ENCODE data around the gene KLF11.

KLF11 gene

DNA sequence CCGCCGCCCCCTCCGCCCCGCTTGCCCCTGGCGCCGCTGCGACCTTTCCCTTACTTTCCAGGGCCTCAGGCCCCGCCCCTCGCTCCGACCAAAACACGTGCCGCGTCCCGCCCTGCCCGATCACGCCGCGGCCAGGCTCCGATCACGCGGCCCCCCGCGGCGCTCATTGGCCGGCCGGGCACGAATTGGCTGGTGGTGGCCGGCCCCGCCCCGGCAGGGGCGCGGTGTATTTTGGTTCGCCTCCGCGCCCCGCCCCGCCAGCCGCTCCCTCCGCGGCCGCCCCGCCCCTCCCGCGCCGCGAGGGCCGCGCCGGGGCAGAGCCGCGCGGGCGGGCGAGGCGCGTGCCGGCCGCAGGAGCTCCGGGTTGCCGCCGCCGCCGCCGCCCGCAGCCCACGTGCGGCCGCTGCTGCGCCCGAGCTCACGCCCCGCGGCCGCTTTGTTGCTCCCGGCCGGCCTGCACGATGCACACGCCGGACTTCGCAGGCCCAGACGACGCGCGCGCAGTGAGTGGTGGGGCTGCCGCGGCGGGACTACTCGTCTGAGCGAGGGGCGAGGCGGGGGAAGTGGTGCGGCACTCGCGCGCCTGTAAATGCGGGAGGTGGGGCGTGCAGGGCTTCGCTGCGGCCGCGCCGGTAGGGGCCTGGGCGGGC lies at the start of gene KLF11:
Gene KLF11 (plus strand): TSS at position 295 of the 650 bp plus-strand sequence. CDS start 167 bp downstream, at position 462.
- peak in 41 of 42 donors; percentile 51 to 87 (median 76) for DNase-seq
- intact Hi-C loops (cut with DNase I) = no loop called here

DNA sequence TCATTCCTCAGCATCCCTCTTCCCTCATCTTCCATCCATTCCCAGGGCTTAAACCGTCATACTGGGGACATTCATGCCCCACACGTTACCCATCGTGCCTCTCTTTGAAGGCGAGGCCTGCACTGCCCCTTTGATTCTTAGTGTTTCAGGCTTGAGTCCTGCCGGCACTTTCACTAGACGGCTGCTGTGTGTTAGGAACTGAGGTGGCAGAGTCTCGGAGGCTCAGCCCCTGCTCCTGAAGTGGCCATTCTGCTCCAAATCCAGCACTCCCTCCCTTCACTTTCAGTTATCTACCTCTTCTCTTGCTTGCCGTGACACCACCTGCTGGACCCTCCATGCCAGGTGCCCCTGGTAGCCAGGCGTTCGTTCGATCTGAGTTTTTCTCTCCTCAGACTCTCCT lies 48.9 kb upstream of the KLF11 start:
- DNase-seq = no peak
- intact Hi-C loops (cut with DNase I) = no loop called here

DNA sequence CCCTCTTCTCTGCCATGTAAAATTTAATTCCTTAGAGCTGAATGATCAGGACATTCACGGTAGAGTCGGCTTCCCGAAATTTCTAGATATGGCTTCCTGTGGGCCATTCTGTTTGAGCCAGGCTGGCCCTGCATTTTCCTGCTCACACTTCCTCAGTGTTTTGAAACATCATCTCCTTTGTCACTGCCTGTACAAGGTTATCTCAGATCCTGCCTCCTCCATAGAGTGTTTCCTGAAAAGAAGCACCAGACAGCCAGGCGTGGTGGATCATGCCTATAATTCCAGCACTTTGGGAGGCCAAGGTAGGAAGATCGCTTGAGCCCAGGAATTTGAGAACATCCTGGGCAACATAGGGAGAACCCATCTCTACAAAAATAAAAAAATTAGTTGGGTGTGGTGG lies 48.3 kb upstream of the KLF11 start:
- no peak for DNase-seq
- intact Hi-C loops (cut with DNase I) = no loop called here

DNA sequence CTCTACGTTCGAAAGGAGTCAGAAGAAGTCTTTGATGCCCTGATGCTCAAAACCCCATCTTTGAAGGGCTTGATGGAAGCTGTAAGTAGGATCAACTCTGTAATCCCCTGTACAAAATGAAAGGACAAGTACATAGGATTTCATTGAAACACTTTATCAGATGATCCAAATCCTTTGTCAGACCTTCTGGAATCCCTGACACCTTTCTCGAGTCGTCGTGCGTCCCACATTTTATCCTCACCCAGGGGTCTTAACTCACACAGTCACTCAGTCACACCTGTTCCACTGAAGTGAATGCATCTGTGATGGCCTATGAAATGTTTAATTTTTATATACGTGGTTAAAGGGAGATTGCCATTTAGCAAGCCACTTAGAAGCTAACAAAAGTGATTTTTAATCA lies 47.0 kb upstream of the KLF11 start:
- DNase-seq = no peak
- intact Hi-C loops (cut with DNase I) = no loop called here

DNA sequence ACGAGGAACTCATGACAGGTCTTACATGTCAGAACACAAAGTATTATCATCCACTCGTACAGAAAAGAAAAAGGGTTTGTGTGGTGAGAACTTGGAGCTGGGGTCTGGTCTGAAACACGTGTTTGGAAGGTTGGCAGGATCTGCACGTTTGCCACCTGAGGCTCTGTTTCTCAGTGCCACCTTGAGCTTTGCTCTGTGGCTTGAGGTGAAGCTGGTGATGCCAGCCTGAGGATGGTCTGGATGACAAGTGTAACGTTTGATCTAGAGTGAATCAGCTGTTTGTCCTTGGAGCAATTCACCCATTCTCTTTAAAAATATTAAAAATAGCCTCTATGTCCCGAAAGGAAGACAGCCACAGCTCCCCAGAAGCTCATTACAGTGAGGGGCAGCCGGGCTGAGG lies 45.4 kb upstream of the KLF11 start:
- DNase-seq = no peak
- intact Hi-C loops (cut with DNase I) = no loop called here

DNA sequence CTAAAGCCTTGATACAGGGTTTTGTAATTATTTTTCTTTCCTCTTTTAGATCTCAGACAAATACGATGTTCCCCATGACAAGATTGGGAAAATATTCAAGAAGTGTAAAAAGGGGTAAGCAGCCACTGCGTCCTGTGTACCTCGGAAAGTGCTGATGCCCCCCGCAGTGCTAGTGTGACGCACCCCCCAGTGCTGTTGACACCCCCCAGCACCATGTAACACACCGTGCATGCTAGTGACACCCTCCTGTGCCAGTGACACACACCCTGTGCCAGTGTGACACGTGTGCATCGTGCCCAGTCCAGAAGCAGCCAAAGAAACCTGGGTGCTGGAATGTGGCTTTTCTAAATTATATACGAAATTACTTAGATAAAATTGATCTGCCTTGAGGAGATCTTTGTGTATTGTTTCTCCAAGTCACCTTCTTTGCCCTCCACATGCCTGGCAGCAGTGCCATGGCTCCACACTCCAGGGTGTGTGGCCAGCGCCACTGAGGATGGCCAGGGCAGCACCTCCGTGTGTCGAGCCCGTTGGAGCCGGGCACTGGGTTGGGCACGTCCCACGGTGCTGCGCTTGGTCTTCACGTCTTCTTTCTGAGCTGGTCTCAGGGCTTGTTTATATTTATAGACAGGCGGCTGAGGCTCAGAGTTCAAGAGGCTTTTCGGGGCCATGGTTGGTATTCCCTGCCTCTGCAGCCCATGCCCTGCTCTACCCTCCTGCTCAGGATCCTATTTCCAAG lies 44.3 kb upstream of the KLF11 start:
- DNase-seq = no peak
- intact Hi-C loops (cut with DNase I) = no loop called here

DNA sequence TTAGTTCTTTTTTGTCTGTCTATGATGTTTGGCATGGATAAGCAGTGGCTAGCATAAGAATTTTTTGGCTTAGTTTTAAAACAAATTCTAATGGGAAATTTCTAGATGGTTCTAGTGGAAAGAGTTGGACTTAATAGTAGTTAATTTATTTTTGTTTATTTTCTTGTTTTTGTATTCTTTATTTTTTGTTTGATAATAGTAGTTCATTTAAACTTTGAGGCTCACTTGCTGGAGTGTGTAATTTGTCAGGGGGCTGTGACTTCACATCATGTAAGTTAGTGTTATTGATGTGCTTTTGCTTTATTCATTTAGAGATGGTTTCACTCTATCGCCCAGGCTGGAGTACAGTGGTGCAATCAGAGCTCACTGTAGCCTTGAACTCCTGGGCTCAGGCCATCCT lies 43.7 kb upstream of the KLF11 start:
- intact Hi-C loops (cut with DNase I) = no loop called here

DNA sequence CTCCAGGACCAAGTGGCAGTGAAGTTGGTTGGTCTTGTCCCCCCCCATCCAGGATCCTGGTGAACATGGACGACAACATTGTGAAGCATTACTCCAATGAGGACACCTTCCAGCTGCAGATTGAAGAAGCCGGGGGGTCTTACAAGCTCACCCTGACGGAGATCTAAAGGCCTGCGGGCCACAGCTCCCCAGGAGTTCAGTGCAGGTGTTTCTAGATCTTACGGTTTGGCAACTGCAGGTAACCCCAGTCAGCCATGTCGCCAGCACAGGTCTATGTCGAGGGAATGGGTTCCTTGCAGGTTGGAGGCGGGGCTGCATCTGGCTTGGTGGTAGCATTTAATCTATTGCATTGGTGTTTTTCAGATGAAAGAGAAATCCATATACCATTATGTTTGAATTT lies 42.8 kb upstream of the KLF11 start:
- DNase-seq = peak in 2 of 42 donors; percentile 13
- intact Hi-C loops (cut with DNase I) = no loop called here

More for the DNA sequence above, 43.7 kb upstream of the KLF11 start:
- no peak for DNase-seq

DNA sequence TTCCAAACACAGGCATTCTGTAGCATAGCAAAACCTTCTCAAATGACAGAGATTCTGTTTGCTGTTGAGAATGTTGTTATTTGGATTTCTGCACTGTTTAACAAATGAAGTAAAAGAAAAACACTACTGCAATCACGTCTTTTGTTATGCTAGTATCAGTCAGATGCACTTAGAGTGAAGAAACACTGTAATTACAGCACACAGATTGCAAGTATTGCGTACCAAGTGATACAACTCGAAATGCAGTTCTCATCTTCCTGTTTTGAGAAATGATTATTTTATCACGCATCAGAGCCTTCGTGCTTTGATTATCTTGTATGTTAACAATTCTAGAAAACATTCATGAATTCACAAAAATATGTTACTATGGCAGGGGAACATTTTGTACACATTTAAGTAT lies 41.8 kb upstream of the KLF11 start:
- intact Hi-C loops (cut with DNase I) = no loop called here
- no peak for DNase-seq

DNA sequence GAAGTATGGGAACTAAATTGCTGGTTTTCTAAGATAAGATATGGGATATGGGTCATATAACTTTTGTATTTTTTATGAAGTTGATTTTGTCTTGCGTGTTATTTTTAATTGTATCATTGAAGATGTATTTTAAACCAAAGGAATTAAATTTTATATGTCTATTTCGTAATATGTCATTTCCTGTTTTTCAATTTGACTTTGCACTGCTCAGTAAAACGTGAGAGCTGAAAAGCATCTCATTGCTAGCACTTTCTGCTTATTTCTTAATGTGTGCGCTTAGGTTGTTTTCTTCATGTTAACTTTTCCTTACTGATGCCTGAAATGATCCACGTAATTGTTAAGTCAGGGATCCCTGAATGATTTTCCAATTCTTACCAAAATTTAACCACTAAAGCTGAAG lies 41.2 kb upstream of the KLF11 start:
- intact Hi-C loops (cut with DNase I) = no loop called here
- no peak for DNase-seq

DNA sequence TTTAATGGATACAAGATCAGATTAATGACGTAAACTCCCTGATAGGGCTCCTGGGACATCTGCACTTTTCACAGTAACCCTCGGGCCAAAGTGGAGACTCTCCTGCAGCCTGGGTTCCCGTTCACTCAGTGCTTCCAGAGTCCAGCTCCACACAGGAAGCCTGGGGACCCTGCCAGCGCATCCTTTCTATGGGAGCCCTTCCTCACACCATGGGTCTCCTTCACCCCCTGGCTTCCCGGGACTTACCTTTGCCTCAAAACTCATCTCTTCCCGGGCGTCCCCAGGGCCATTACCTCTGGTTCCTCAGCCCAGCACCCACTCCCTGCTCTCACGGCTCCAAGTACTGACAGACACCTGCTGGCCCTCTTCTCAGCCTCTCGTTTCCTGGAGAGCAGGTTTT lies 40.7 kb upstream of the KLF11 start:
- peak in 1 of 42 donors; percentile 13 for DNase-seq
- intact Hi-C loops (cut with DNase I) = no loop called here

DNA sequence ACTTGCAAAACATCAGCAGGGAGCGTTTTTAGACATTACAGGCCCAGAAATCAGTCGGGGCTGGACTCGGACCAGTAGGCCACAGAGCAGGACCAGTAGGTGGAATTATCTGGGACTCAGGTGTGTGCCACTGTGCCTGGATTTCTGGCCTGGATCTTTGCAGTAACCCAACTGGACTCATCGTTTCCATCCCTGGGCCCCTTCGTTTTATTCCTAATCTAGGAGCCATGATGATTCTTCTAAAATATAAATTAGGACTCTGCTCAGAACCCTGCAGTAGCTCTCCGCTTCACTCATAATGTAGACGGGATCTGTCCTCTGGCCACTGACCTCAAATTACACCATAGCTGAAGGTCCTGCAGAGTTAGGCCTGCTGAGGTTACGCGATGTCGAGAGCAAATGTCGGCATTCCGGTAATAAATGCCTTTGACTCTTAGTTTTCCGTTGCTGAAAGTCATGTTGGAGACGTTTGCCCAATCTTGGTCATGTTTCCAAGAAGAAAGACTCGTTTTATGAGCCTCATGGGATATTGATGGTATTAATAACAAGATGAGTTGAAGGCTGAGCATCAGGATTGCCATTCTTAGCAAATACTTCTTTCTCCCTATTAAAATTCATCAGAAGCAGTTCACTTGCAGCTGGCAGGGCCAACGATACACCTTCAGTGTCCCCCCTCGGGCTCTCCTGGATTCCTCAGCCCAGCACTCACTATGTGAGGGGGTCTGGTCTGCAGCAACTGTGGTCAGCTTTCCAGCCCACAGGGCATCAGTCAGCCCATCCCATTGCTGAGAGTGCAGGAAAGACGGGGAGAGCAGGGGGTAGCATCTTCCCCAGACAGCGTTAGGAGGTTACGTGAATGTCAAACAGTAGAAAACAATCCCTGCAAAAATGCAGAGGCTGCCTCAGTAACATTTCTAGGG lies 39.9 kb upstream of the KLF11 start:
- peak in 1 of 42 donors; percentile 7 for DNase-seq
- intact Hi-C loops (cut with DNase I) = no loop called here

DNA sequence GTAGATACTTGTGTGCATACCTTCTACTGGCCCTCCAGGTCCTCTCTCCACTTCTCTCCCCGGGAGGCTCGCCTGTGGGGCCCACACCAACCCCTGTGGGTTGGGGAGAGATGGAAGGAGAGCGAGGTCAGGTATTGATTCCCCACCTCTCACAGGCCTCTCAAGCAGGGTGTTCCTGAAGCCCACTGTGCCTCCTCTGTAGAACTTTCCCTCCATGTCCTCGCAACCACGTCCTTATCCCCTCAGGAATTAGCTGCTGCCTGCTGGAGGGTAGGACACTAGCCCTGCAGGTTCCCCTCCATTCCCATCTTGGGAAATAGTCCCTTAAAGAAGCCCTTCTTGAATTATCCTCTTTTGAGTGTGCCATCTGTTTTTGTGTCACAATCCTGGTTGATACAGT lies 38.9 kb upstream of the KLF11 start:
- peak in 1 of 42 donors; percentile 18 for DNase-seq
- intact Hi-C loops (cut with DNase I) = no loop called here

DNA sequence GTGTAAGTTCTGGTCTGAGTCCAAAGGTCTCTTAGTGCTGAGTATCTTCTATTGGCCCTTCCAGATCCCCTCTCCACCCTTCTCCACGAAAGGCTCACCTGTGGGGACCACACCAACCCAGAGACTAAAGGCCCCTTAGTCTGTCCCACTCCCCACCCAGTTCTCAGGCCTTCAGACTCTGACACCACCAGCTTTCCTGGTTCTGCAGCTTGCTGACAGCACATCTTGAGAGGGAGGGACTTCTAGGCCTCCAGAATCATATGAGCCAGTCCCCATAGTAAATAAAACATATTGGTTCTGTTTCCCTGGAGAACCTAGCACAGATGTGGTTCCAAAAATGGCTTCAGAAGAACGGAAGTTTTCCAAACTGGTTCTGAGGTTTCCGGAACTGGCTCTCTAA lies 38.5 kb upstream of the KLF11 start:
- intact Hi-C loops (cut with DNase I) = no loop called here
- peak in 1 of 42 donors; percentile 3 for DNase-seq

DNA sequence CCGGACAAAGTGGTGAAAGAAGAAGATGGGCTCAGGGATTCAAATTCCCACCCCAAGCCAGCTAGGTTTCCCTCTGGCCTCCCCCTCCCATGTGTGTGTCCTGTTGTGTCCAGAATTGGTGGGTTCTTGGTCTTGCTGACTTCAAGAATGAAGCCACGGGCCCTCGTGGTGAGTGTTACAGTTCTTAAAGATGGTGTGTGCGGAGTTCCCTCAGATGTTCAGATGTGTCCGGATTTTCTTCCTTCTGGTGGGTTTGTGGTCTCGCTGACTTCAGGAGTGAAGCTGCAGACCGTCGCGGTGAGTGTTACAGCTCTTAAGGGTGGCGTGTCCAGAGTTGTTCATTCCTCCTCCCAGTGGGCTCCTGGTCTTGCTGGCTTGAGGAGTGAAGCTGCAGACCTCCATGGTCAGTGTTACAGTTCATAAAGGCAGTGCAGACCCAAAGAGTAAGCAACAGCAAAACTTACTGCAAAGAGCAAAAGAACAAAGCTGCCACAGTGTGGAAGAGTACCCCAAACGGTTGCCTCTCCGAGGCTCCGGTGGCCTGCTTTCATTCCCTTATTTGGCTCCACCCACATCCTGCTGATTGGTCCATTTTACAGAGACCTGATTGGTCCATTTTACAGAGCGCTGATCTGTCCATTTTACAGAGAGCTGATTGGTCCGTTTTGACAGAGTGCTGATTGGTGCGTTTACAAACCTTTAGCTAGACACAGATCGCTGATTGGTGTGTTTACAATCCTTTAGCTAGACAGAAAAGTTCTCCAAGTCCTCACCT lies 37.7 kb upstream of the KLF11 start:
- peak in 1 of 42 donors; percentile 3 for DNase-seq

DNA sequence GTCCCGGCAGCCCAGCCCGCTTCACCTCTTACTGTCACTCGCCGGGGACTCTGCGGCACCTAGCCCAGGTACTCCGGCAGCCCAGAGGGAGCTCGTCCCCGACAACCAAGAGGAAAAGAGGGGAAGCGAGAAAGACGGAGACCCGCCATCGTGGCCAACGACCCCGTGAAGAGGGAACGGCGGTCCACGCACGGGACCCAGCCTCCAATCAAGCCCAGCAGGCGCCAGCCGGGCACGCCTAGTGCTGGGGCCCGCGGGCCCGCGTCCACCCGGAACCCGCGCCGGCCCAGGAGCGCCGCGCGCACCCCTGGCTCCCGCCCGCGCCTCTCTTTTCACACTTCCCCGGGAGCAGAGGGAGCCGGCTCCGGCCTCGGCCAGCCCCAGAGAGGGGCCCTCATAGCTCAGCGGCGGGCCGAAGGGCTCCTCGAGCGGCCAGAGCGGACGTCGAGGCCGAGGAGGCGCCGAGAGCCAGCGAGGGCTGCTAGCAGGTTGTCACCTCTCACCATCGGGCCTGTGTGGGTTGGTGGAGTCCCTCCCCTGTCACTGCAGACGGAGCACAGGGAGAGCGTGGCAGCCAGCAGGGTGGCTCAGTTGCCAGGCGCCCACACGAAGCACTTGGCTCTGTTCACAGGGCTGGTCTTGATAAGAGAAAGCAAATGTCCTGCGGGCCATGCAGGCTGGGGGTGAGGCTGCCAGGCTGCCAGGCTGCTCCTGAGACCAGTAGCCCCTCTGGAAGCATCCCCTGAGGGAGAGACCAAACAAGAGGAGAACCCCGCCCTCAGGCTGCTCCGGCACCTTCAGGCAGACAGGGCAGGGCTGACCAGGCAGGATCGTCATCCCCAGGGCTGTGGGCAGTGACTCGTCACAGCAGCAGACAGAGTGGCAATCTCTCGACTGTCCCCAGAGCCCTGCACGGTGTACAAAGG lies 36.9 kb upstream of the KLF11 start:
- intact Hi-C loops (cut with DNase I) = no loop called here
- DNase-seq = peak in 7 of 42 donors; percentile 13 to 27 (median 17)

More for the DNA sequence above, 37.7 kb upstream of the KLF11 start:
- intact Hi-C loops (cut with DNase I) = no loop called here

DNA sequence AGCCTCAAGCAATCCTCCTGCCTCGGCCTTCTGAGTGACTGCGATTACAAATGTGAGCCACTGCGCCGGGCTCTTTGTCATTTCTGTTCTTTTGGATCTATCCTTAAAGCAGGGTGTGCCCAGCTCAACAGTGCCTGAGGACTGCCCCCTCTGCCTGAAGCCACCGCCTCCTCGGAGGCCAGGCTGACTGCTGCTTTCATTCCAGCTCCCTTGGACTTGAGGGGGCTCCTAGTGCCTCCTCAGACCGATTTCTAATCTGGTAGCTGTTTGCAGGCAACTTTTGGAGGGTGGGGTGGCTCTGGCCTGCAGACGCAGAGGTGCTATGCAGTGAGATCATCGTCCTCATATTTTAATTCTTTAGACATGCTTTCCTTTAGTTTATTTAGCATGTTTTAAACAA lies 35.9 kb upstream of the KLF11 start:
- intact Hi-C loops (cut with DNase I) = no loop called here
- DNase-seq = peak in 1 of 42 donors; percentile 28

Measured in head of caudate nucleus (tissue), 42 donors.